Endothelial cell of umbilical vein (primary cell): ENCODE results near the gene FNDC3A. TPM values are rescaled to one million over a fixed set of nuclear protein-coding genes. Genes with fewer than 3 reads are reported as not detected.

Source experiments
- BruUV-seq: library from RNA; stranded (reverse); fragments of 400-500 nt; replicated peaks from 2 replicates; lab custom pipeline; 2021; lab: Mats Ljungman, UMichigan
- CTCF ChIA-PET: fragments of 300-600, 350-600 bp; sonication (Branson Sonifier 250); formaldehyde crosslinking; loops from one replicate; lab custom pipeline; 2021; ENCODE audit warnings: antibody characterized with exemption, inconsistent platforms; lab: Charles Lee
- POLR2A ChIA-PET: fragments of 300-600, 350-600 bp; sonication (Branson Sonifier 250); formaldehyde crosslinking; loops from one replicate; lab custom pipeline; 2021; ENCODE audit warnings: antibody characterized with exemption, inconsistent platforms; lab: Charles Lee
- DNase-seq: peaks from one replicate; pipeline ENCODE4 v3.0.0-alpha.2; 2011; ENCODE audit warnings: low read depth, low spot score
- FAIRE-seq: peaks from 2 replicates; lab custom pipeline; 2011; peaks lifted over from hg19 to GRCh38; lab: Jason Lieb, UNC
- H2AFZ ChIP-seq: 2 replicates; pipeline ENCODE4 v1.6.0; 2012; ENCODE audit warnings: low read depth, low read length, control low read depth, inconsistent platforms
- H3K27ac ChIP-seq: 2 replicates; pipeline ENCODE4 v1.5.1; 2011; ENCODE audit warnings: low read depth, mild to moderate bottlenecking, control low read depth, low read length, moderate library complexity; ENCODE audit not compliant: insufficient read depth
- H3K27me3 ChIP-seq, 2 experiments: 2 replicates each; pipeline versions ENCODE4 v1.6.0 to v1.6.1; 2011; ENCODE audit warnings: low read length in 2 of 2, mixed read lengths in 1 of 2; ENCODE audit not compliant: control insufficient read depth in 2 of 2, insufficient read depth in 2 of 2
- H3K36me3 ChIP-seq, 2 experiments: 2 replicates in 1 of 2; 3 replicates in 1 of 2; pipeline ENCODE4 v1.5.1; 2011; ENCODE audit warnings: low read length in 2 of 2, mild to moderate bottlenecking in 1 of 2, moderate library complexity in 1 of 2; ENCODE audit not compliant: control insufficient read depth in 2 of 2, insufficient read depth in 2 of 2; ENCODE audit errors: extremely low read depth in 1 of 2
- H3K4me1 ChIP-seq: 3 replicates; pipeline ENCODE4 v1.5.1; 2011; ENCODE audit warnings: mild to moderate bottlenecking, low read length; ENCODE audit not compliant: control insufficient read depth, insufficient read depth; ENCODE audit errors: extremely low read depth
- H3K4me2 ChIP-seq: 2 replicates; pipeline ENCODE4 v1.6.1; 2011; ENCODE audit warnings: low read length, control low read depth, mixed read lengths; ENCODE audit not compliant: insufficient read depth
- H3K4me3 ChIP-seq, 3 experiments: fragments of 200-600 bp in 1 of 3; sonication (generic), shearing (Covaris generic) in 1 of 3; replicated peaks in 1 of 3; 2 replicates each; pipeline ENCODE4 v1.5.1; 2011 to 2016; ENCODE audit warnings: control low read depth in 3 of 3, low read length in 3 of 3, mild to moderate bottlenecking in 2 of 3, inconsistent platforms in 1 of 3, low read depth in 1 of 3, moderate library complexity in 1 of 3; ENCODE audit not compliant: insufficient read depth in 1 of 3
- H3K79me2 ChIP-seq: 2 replicates; pipeline ENCODE4 v1.6.0; 2012; ENCODE audit warnings: low read length, inconsistent platforms; ENCODE audit not compliant: control insufficient read depth, insufficient read depth
- H3K9ac ChIP-seq: replicated peaks from 2 replicates; pipeline ENCODE3; 2011; ENCODE audit warnings: low read length, control low read depth; ENCODE audit not compliant: insufficient read depth; ENCODE audit errors: extremely low read depth
- H3K9me1 ChIP-seq: replicated peaks from 3 replicates; pipeline ENCODE4 v1.6.0; 2011; ENCODE audit warnings: mild to moderate bottlenecking, low read length; ENCODE audit not compliant: control insufficient read depth, insufficient read depth; ENCODE audit errors: extremely low read depth
- H3K9me3 ChIP-seq: replicated peaks from 2 replicates; pipeline ENCODE4 v1.5.1; 2012; ENCODE audit warnings: low read length, inconsistent platforms; ENCODE audit not compliant: control insufficient read depth, insufficient read depth
- H4K20me1 ChIP-seq: replicated peaks from 2 replicates; pipeline ENCODE3; 2011; ENCODE audit warnings: mild to moderate bottlenecking, low read length; ENCODE audit not compliant: control insufficient read depth, insufficient read depth; ENCODE audit errors: extremely low read depth
- CTCF ChIP-seq, 2 donors: IDR thresholded peaks; 1 replicate in 1 of 2; 2 replicates in 1 of 2; pipeline ENCODE4 v1.5.1; 2011; ENCODE audit warnings: low read length in 2 of 2, mild to moderate bottlenecking in 2 of 2, moderate library complexity in 2 of 2, control low read depth in 1 of 2, inconsistent platforms in 1 of 2, low read depth in 1 of 2; ENCODE audit not compliant: insufficient read depth in 1 of 2; ENCODE audit errors: extremely low read depth in 1 of 2
- EZH2 ChIP-seq: IDR thresholded peaks from 2 replicates; pipeline ENCODE4 v1.6.1; 2012; ENCODE audit warnings: borderline replicate concordance, low read depth, mild to moderate bottlenecking, moderate library complexity, low read length, inconsistent platforms; ENCODE audit not compliant: severe bottlenecking
- FOS ChIP-seq: IDR thresholded peaks from 2 replicates; pipeline ENCODE4 v1.6.1; 2011; ENCODE audit warnings: mild to moderate bottlenecking, low read length, moderate library complexity, borderline replicate concordance; ENCODE audit not compliant: insufficient read depth
- GATA2 ChIP-seq: IDR thresholded peaks from 2 replicates; pipeline ENCODE4 v1.7.0; 2011; ENCODE audit warnings: low read depth, mild to moderate bottlenecking, moderate library complexity, mixed read lengths, low read length; ENCODE audit not compliant: insufficient read length, insufficient read depth
- JUN ChIP-seq: IDR thresholded peaks from 2 replicates; pipeline ENCODE4 v1.6.1; 2011; ENCODE audit warnings: borderline replicate concordance, low read depth; ENCODE audit not compliant: insufficient read length, insufficient read depth
- MAX ChIP-seq: IDR thresholded peaks from 2 replicates; pipeline ENCODE4 v1.6.1; 2011; ENCODE audit not compliant: insufficient read depth, insufficient read length
- MYC ChIP-seq: IDR thresholded peaks from one replicate; pipeline ENCODE4 v1.6.1; 2011; ENCODE audit warnings: mild to moderate bottlenecking, low read depth, low read length
- POLR2A ChIP-seq: IDR thresholded peaks from 2 replicates; pipeline ENCODE4 v1.6.1; 2012; ENCODE audit warnings: low read depth, mild to moderate bottlenecking, control low read depth, low read length
- POLR2AphosphoS5 ChIP-seq: IDR thresholded peaks from 2 replicates; pipeline ENCODE4 v1.6.1; 2012; ENCODE audit warnings: low read depth, mild to moderate bottlenecking, control low read depth, low read length, moderate library complexity; ENCODE audit not compliant: insufficient read depth
- dilution Hi-C: fragments of 300-500 bp; cut with MboI; formaldehyde crosslinking; loops from one replicate; pipeline ENCODE4 v1.15.0; 2019; ENCODE audit warnings: low sequenced_read_pairs; ENCODE audit not compliant: extremely low pct_ligation_motif_present
- intact Hi-C: fragments of 100-400 bp; cut with micrococcal nuclease; formaldehyde crosslinking; loops from one replicate; pipeline ENCODE4 v1.10.0; 2022
- polyA plus RNA-seq, 4 experiments: library from polyadenylated mRNA; depleted of rRNA in 3 of 4; stranded (reverse) in 3 of 4; unstranded in 1 of 4; fragments of >200 nt; gene quantifications; 2 replicates each; pipeline versions ENCODE4 v1.2.1 to v1.2.3, GENCODE V29; 2011 to 2012; ENCODE audit warnings: missing spikeins in 1 of 4
- total RNA-seq: library from RNA; stranded (reverse); gene quantifications from 2 replicates; pipeline ENCODE4 v1.2.3, GENCODE V29; 2021

The FNDC3A gene
- total and polyA plus RNA-seq, 2 donors (not counting 3 experiments of a cell fraction or from before 2014, with no cell fraction given), result 26.3 to 50.8 TPM

- no peak for DNase-seq
- Histone ChIP-seq H4K20me1 (no peaks in the 10 kb centered on the region), H3K27ac (no peak overlapping the region), H3K4me1 (peaks cover 3% of the 10 kb centered on the region), H3K9ac (no peak overlapping the region), H3K9me3 (no peaks in the 10 kb centered on the region), H3K9me1 (no peaks in the 10 kb centered on the region), H3K79me2 (no peaks in the 10 kb centered on the region), H3K27me3 (peaks cover 27 to 29% of the 10 kb centered on the region in 2 experiments), H2AFZ (no peak overlapping the region), H3K36me3 (peaks cover 0 to 3% of the 10 kb centered on the region in 2 experiments), H3K4me2 (no peak overlapping the region), H3K4me3 (no peak overlapping the region)
- TF ChIP-seq POLR2AphosphoS5 (no peak), CTCF (IDR thresholded peaks at IDR 0.05; ENCODE audit: extremely low read depth in 1 of 2, insufficient read depth in 1 of 2, low read depth in 1 of 2, low read length in 2 of 2) (no peak), EZH2 (no peak), GATA2 (no peak), MAX (no peak), FOS (no peak), MYC (no peak), JUN (no peak), POLR2A (no peak)
- CTCF ChIA-PET, result interaction anchor here (1.1 to 1.8 kb wide), 3 partner anchors 25 to 116 kb away, joined by 3 to 6 read pairs (median 4); no protein-coding TSS in a partner anchor
- dilution Hi-C loops (no loop called here), intact Hi-C loops (no loop called here)
- POLR2A ChIA-PET, result no interaction called here
- BruUV-seq, result no TSS peak
- FAIRE-seq, result no peak
Measured at GRCh38 chr13:49214917-49215376, 239.2 kb downstream of the FNDC3A start.
